HEK293 (cell line): ENCODE data around the gene MCOLN1.

Experiments
- GFI1B ChIP-seq: fragments of 450-650 bp; formaldehyde crosslinking; IDR thresholded peaks from 2 replicates; pipeline ENCODE4 v1.5.1; 2016; ENCODE audit warnings: missing biosample characterization, missing genetic modification characterization
- HOXC10 ChIP-seq: sonication (generic); formaldehyde crosslinking; IDR thresholded peaks from 2 replicates; pipeline ENCODE4 v1.8.1; 2023; ENCODE audit warnings: mild to moderate bottlenecking, missing genetic modification reagents
- SALL2 ChIP-seq: fragments of 450-650 bp; formaldehyde crosslinking; IDR thresholded peaks from 2 replicates; pipeline ENCODE4 v1.5.0; 2017; ENCODE audit warnings: missing biosample characterization, mild to moderate bottlenecking, missing genetic modification characterization, borderline replicate concordance
- SETDB1 ChIP-seq: IDR thresholded peaks from one replicate; pipeline ENCODE4 v1.6.1; 2017; ENCODE audit warnings: mild to moderate bottlenecking, low read length, moderate library complexity, mixed read lengths; ENCODE audit not compliant: insufficient read length
- SP2 ChIP-seq: fragments of 450-650 bp; formaldehyde crosslinking; IDR thresholded peaks from 2 replicates; pipeline ENCODE4 v1.5.1; 2016; ENCODE audit warnings: missing biosample characterization, missing genetic modification characterization
- WT1 ChIP-seq: fragments of 450-650 bp; formaldehyde crosslinking; IDR thresholded peaks from 2 replicates; pipeline ENCODE4 v1.5.1; 2016; ENCODE audit warnings: missing biosample characterization, missing genetic modification characterization
- ZBTB17 ChIP-seq: fragments of 450-650 bp; formaldehyde crosslinking; IDR thresholded peaks from 2 replicates; pipeline ENCODE4 v1.5.1; 2016; ENCODE audit warnings: missing biosample characterization, missing genetic modification characterization
- ZBTB48 ChIP-seq: fragments of 450-650 bp; formaldehyde crosslinking; IDR thresholded peaks from 2 replicates; pipeline ENCODE4 v1.5.1; 2016; ENCODE audit warnings: missing biosample characterization, missing genetic modification characterization
- ZNF138 ChIP-seq: fragments of 450-650 bp; formaldehyde crosslinking; IDR thresholded peaks from 2 replicates; pipeline ENCODE4 v1.5.1; 2016; ENCODE audit warnings: missing biosample characterization, missing genetic modification characterization, borderline replicate concordance
- ZNF16 ChIP-seq: fragments of 450-650 bp; formaldehyde crosslinking; IDR thresholded peaks from 2 replicates; pipeline ENCODE4 v1.5.1; 2016; ENCODE audit warnings: low read depth, missing biosample characterization, missing genetic modification characterization
- ZNF174 ChIP-seq: fragments of 450-650 bp; formaldehyde crosslinking; IDR thresholded peaks from 2 replicates; pipeline ENCODE4 v1.5.0; 2017; ENCODE audit warnings: missing biosample characterization, mild to moderate bottlenecking, missing genetic modification characterization
- ZNF324 ChIP-seq: fragments of 450-650 bp; formaldehyde crosslinking; IDR thresholded peaks from 2 replicates; pipeline ENCODE4 v1.5.1; 2016; ENCODE audit warnings: missing biosample characterization, missing genetic modification characterization
- ZNF423 ChIP-seq: fragments of 450-650 bp; formaldehyde crosslinking; IDR thresholded peaks from 2 replicates; pipeline ENCODE4 v1.5.1; 2016; ENCODE audit warnings: missing biosample characterization, missing genetic modification characterization
- ZNF544 ChIP-seq: fragments of 450-650 bp; formaldehyde crosslinking; IDR thresholded peaks from 2 replicates; pipeline ENCODE4 v1.5.0; 2017; ENCODE audit warnings: missing biosample characterization, missing genetic modification characterization
- ZNF561 ChIP-seq: fragments of 450-650 bp; IDR thresholded peaks from 2 replicates; pipeline ENCODE4 v1.5.1; 2018; ENCODE audit warnings: missing biosample characterization, missing genetic modification characterization, borderline replicate concordance
- ZNF785 ChIP-seq: fragments of 450-650 bp; formaldehyde crosslinking; IDR thresholded peaks from 2 replicates; pipeline ENCODE4 v1.5.1; 2016; ENCODE audit warnings: missing biosample characterization, missing genetic modification characterization
- TF ChIP-seq, protein P1 (sequence below): fragments of 450-650 bp; formaldehyde crosslinking; IDR thresholded peaks from 2 replicates; pipeline ENCODE4 v1.5.1; 2016; ENCODE audit warnings: missing biosample characterization, missing genetic modification characterization
- TF ChIP-seq, protein P2 (sequence below): fragments of 450-650 bp; formaldehyde crosslinking; IDR thresholded peaks from 2 replicates; pipeline ENCODE4 v1.5.1; 2016; ENCODE audit warnings: missing biosample characterization, missing genetic modification characterization, borderline replicate concordance
- TF ChIP-seq, protein P3 (sequence below): fragments of 450-650 bp; formaldehyde crosslinking; IDR thresholded peaks from 2 replicates; pipeline ENCODE4 v1.5.1; 2016; ENCODE audit warnings: missing biosample characterization, missing genetic modification characterization
- TF ChIP-seq, protein P4 (sequence below): fragments of 450-650 bp; formaldehyde crosslinking; IDR thresholded peaks from 2 replicates; pipeline ENCODE4 v1.5.1; 2016; ENCODE audit warnings: missing biosample characterization, missing genetic modification characterization
- TF ChIP-seq, protein P5 (sequence below): fragments of 450-650 bp; formaldehyde crosslinking; IDR thresholded peaks from 2 replicates; pipeline ENCODE4 v1.5.1; 2016; ENCODE audit warnings: missing biosample characterization, missing genetic modification characterization

The MCOLN1 gene

DNA sequence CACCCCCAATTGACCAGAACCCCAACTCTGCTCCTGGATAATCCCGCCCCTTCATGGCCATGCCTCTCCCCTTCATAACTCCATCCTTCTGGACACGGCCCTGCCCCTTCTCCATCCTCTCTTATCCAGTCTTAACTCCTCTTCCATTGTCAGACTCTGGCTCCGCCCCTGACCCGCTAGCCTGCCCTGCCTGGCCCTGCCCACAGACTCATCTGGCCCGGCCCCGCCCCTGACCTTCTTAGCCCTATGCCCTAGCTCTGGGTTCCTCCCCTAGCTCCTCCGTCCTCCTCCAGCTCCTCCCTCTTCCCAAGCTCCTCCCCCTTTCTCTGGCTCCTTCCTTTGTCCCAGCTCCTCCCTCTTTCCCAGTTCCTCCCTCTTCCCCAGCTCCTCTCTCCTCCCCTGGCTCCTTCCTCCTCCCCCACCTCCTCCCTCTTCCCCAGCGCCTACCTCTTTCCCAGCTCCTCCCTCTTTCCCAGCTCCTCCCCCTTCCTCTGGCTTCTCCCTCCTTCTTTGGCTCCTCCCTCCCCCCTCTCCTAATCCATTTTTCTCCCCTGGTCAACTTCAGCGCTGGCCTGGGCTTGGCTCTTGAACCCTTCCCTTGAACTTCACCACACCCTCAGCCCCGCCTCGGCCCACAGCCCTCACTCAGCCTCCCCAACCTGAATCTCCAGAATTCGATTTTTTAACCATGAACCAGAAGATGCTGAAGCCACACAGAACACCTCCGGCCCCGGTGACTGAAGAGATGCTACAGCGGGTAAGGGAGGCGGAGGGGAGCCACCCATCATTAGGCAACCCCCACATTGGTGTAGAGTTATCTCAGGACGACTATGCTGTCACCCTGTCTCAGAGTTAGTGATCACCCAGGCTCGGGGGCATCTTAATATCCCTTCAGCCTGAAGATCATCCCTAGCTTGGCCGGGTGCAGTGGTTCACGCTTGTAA is 15.8 kb upstream of the MCOLN1 start (continued):
- TF ChIP-seq, protein P1, sequence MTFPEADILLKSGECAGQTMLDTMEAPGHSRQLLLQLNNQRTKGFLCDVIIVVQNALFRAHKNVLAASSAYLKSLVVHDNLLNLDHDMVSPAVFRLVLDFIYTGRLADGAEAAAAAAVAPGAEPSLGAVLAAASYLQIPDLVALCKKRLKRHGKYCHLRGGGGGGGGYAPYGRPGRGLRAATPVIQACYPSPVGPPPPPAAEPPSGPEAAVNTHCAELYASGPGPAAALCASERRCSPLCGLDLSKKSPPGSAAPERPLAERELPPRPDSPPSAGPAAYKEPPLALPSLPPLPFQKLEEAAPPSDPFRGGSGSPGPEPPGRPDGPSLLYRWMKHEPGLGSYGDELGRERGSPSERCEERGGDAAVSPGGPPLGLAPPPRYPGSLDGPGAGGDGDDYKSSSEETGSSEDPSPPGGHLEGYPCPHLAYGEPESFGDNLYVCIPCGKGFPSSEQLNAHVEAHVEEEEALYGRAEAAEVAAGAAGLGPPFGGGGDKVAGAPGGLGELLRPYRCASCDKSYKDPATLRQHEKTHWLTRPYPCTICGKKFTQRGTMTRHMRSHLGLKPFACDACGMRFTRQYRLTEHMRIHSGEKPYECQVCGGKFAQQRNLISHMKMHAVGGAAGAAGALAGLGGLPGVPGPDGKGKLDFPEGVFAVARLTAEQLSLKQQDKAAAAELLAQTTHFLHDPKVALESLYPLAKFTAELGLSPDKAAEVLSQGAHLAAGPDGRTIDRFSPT (tag by site-specific recombination) = peak; percentile 47; the same call in 1 of the 2 replicates
- TF ChIP-seq ZBTB17 (tag by site-specific recombination) (peak; percentile 99), SETDB1 (no peak), ZNF138 (tag by site-specific recombination) (no peak), ZNF423 (tag by site-specific recombination) (no peak), SALL2 (tag by site-specific recombination) (no peak), ZNF324 (no peak; the same call in 1 of the 2 replicates), ZNF16 (no peak), HOXC10 (CRISPR knock-in tag) (no peak), SP2 (tag by site-specific recombination) (peak; percentile 87), ZNF544 (tag by site-specific recombination) (no peak), ZNF785 (tag by site-specific recombination) (no peak), ZNF561 (no peak), WT1 (tag by site-specific recombination) (peak; percentile 84), ZBTB48 (tag by site-specific recombination) (no peak), GFI1B (tag by site-specific recombination) (no peak), ZNF174 (tag by site-specific recombination) (no peak)
- TF ChIP-seq, protein P2, sequence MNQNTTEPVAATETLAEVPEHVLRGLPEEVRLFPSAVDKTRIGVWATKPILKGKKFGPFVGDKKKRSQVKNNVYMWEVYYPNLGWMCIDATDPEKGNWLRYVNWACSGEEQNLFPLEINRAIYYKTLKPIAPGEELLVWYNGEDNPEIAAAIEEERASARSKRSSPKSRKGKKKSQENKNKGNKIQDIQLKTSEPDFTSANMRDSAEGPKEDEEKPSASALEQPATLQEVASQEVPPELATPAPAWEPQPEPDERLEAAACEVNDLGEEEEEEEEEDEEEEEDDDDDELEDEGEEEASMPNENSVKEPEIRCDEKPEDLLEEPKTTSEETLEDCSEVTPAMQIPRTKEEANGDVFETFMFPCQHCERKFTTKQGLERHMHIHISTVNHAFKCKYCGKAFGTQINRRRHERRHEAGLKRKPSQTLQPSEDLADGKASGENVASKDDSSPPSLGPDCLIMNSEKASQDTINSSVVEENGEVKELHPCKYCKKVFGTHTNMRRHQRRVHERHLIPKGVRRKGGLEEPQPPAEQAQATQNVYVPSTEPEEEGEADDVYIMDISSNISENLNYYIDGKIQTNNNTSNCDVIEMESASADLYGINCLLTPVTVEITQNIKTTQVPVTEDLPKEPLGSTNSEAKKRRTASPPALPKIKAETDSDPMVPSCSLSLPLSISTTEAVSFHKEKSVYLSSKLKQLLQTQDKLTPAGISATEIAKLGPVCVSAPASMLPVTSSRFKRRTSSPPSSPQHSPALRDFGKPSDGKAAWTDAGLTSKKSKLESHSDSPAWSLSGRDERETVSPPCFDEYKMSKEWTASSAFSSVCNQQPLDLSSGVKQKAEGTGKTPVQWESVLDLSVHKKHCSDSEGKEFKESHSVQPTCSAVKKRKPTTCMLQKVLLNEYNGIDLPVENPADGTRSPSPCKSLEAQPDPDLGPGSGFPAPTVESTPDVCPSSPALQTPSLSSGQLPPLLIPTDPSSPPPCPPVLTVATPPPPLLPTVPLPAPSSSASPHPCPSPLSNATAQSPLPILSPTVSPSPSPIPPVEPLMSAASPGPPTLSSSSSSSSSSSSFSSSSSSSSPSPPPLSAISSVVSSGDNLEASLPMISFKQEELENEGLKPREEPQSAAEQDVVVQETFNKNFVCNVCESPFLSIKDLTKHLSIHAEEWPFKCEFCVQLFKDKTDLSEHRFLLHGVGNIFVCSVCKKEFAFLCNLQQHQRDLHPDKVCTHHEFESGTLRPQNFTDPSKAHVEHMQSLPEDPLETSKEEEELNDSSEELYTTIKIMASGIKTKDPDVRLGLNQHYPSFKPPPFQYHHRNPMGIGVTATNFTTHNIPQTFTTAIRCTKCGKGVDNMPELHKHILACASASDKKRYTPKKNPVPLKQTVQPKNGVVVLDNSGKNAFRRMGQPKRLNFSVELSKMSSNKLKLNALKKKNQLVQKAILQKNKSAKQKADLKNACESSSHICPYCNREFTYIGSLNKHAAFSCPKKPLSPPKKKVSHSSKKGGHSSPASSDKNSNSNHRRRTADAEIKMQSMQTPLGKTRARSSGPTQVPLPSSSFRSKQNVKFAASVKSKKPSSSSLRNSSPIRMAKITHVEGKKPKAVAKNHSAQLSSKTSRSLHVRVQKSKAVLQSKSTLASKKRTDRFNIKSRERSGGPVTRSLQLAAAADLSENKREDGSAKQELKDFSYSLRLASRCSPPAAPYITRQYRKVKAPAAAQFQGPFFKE (tag by site-specific recombination) = no peak
- TF ChIP-seq, protein P3, sequence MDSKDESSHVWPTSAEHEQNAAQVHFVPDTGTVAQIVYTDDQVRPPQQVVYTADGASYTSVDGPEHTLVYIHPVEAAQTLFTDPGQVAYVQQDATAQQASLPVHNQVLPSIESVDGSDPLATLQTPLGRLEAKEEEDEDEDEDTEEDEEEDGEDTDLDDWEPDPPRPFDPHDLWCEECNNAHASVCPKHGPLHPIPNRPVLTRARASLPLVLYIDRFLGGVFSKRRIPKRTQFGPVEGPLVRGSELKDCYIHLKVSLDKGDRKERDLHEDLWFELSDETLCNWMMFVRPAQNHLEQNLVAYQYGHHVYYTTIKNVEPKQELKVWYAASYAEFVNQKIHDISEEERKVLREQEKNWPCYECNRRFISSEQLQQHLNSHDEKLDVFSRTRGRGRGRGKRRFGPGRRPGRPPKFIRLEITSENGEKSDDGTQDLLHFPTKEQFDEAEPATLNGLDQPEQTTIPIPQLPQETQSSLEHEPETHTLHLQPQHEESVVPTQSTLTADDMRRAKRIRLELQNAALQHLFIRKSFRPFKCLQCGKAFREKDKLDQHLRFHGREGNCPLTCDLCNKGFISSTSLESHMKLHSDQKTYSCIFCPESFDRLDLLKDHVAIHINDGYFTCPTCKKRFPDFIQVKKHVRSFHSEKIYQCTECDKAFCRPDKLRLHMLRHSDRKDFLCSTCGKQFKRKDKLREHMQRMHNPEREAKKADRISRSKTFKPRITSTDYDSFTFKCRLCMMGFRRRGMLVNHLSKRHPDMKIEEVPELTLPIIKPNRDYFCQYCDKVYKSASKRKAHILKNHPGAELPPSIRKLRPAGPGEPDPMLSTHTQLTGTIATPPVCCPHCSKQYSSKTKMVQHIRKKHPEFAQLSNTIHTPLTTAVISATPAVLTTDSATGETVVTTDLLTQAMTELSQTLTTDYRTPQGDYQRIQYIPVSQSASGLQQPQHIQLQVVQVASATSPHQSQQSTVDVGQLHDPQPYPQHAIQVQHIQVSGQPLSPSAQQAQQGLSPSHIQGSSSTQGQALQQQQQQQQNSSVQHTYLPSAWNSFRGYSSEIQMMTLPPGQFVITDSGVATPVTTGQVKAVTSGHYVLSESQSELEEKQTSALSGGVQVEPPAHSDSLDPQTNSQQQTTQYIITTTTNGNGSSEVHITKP (tag by site-specific recombination) = peak; percentile 91
- TF ChIP-seq, protein P4, sequence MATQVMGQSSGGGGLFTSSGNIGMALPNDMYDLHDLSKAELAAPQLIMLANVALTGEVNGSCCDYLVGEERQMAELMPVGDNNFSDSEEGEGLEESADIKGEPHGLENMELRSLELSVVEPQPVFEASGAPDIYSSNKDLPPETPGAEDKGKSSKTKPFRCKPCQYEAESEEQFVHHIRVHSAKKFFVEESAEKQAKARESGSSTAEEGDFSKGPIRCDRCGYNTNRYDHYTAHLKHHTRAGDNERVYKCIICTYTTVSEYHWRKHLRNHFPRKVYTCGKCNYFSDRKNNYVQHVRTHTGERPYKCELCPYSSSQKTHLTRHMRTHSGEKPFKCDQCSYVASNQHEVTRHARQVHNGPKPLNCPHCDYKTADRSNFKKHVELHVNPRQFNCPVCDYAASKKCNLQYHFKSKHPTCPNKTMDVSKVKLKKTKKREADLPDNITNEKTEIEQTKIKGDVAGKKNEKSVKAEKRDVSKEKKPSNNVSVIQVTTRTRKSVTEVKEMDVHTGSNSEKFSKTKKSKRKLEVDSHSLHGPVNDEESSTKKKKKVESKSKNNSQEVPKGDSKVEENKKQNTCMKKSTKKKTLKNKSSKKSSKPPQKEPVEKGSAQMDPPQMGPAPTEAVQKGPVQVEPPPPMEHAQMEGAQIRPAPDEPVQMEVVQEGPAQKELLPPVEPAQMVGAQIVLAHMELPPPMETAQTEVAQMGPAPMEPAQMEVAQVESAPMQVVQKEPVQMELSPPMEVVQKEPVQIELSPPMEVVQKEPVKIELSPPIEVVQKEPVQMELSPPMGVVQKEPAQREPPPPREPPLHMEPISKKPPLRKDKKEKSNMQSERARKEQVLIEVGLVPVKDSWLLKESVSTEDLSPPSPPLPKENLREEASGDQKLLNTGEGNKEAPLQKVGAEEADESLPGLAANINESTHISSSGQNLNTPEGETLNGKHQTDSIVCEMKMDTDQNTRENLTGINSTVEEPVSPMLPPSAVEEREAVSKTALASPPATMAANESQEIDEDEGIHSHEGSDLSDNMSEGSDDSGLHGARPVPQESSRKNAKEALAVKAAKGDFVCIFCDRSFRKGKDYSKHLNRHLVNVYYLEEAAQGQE = 0 out of 2 replicates have a peak, but pooled peaks have one; percentile 7
- TF ChIP-seq, protein P5, sequence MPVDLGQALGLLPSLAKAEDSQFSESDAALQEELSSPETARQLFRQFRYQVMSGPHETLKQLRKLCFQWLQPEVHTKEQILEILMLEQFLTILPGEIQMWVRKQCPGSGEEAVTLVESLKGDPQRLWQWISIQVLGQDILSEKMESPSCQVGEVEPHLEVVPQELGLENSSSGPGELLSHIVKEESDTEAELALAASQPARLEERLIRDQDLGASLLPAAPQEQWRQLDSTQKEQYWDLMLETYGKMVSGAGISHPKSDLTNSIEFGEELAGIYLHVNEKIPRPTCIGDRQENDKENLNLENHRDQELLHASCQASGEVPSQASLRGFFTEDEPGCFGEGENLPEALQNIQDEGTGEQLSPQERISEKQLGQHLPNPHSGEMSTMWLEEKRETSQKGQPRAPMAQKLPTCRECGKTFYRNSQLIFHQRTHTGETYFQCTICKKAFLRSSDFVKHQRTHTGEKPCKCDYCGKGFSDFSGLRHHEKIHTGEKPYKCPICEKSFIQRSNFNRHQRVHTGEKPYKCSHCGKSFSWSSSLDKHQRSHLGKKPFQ (tag by site-specific recombination) = no peak
